GM23248 (cell line): ENCODE measurements around the gene GALNT10.

Experiments used
- EZH2 ChIP-seq: fragments of 200-600 bp; sonication (generic); IDR thresholded peaks from 2 replicates; pipeline ENCODE4 v1.6.1; 2018; ENCODE audit warnings: antibody characterized with exemption, mild to moderate bottlenecking; ENCODE audit not compliant: insufficient read depth, poor library complexity, severe bottlenecking
- EZH2phosphoT487 ChIP-seq: fragments of 200-600 bp; sonication (generic); IDR thresholded peaks from 2 replicates; pipeline ENCODE4 v1.6.1; 2018; ENCODE audit warnings: antibody characterized with exemption, moderate library complexity, mild to moderate bottlenecking, low read depth; ENCODE audit not compliant: insufficient read depth

DNA sequence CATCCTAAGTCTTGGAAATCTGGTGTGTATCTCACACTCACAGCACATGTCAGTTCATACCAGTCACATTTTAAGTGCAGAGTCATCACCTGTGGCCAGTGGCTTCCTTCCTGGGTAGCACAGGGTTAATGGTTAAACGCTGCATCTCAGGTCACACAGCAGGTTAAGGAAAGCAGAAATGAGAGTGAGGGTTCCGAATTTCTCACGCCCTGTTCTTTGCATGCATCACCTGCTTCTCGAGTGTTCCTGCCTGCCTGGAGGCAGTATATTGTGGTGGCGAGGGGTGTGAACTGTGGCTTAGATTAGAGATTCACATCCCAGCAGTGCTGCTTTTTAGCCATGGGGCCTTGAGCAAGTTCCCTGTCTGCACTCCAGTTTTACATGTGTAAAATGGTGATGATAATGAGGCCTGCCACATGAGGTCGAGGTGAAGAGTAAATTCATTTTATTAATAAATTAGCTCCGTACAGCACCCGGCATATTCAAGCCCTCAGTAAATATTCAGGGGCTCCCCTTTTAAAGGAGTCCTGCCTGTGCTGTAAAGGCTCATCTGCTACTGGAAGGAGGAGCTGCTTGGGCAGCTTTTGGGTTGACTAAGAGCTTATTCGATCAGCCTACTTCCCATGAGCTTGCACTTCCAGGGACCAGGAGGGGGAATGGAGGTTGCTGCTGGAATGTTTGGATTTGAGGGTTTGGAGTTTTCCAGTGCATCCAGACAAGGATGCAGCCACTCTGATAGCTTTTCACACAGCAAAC lies 194.1 kb downstream of the GALNT10 start:
- TF ChIP-seq EZH2 = no peak
- no peak for TF ChIP-seq EZH2phosphoT487
